ENCODE data around the gene TESMIN. TPM values are rescaled to one million over a fixed set of nuclear protein-coding genes. Genes with fewer than 3 reads are reported as not detected.
A peak's percentile ranks its signal among the peaks of the same experiment; 100 is the strongest.

TESMIN gene
- total RNA-seq, 1 experiment from 2014 or later = 24.8 TPM

DNA sequence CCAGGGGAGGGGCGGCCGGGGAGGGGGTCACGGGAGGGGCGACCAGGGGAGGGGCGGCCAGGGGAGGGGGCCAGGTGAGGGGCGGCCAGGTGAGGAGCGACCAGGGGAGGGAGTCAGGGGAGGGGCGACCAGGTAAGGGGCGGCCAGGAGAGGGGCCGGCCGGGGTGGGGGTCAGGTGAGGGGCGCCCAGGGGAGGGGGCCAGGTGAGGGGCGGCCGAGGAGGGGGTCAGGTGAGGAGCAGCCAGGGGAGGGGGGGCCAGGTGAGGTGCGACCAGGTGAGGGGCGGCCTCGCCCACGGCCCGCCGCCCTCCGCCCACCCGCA is 355 bp downstream of the TESMIN start:
- Histone ChIP-seq H3K79me2 (ENCODE audit: insufficient read depth, low read length) (no peaks in the 10 kb centered on the region), H3K9me3 (ENCODE audit: control insufficient read depth in 1 of 2, insufficient read depth in 1 of 2, low read depth in 1 of 2, low read length in 2 of 2) (no peaks in the 10 kb centered on the region), H3K27ac (ENCODE audit: low read depth, low read length) (peak overlapping the region; percentile 77; the same call in 1 of the 2 replicates), H4K20me1 (ENCODE audit: insufficient read depth) (no peaks in the 10 kb centered on the region), H3K9me2 (ENCODE audit: insufficient read depth) (no peaks in the 10 kb centered on the region), H3K36me3 (ENCODE audit: control insufficient read depth in 1 of 2, insufficient read depth in 2 of 2, low read length in 2 of 2) (peaks cover 0 to 11% of the 10 kb centered on the region in 2 experiments; a peak in 2 of 4 replicates), H3K4me3 (replicated peaks in 1 of 2; ENCODE audit: low read depth in 1 of 2, low read length in 2 of 2) (peak overlapping the region; percentile 37 to 58), H2AFZ (ENCODE audit: low read depth, low read length, poor library complexity, severe bottlenecking) (no peak overlapping the region), H3K4me2 (ENCODE audit: low read length) (peak overlapping the region; percentile 68), H3K9ac (ENCODE audit: low read length) (peak overlapping the region; percentile 78), H3K4me1 (ENCODE audit: control insufficient read depth in 1 of 2, insufficient read depth in 2 of 2, low read length in 2 of 2) (peaks cover 0 to 3% of the 10 kb centered on the region in 2 experiments; a peak in 1 of 4 replicates), H3K27me3 (ENCODE audit: insufficient read depth, low read length) (no peaks in the 10 kb centered on the region)
- intact Hi-C loops (cut with micrococcal nuclease) = no loop called here
- DNase-seq (ENCODE audit: low read depth, low spot score) = no peak
- ChIA-PET CTCF (no interaction called here), POLR2A (no interaction called here), RAD21 (ENCODE audit: low non-redundant PET in 1 of 2, low total read pairs in 2 of 2, uncharacterized antibody in 2 of 2, unreplicated experiment in 2 of 2) (no interaction called here)
- TF ChIP-seq, protein P1, sequence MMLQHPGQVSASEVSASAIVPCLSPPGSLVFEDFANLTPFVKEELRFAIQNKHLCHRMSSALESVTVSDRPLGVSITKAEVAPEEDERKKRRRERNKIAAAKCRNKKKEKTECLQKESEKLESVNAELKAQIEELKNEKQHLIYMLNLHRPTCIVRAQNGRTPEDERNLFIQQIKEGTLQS (IDR thresholded peaks at IDR 0.05) = no peak
- TF ChIP-seq ZFX (IDR thresholded peaks at IDR 0.05) = no peak
- TF ChIP-seq CEBPB (IDR thresholded peaks at IDR 0.05; ENCODE audit: low read depth) = no peak
- no peak for TF ChIP-seq TCF7L2 (IDR thresholded peaks at IDR 0.05; ENCODE audit: borderline replicate concordance, extremely low read depth, insufficient read depth, insufficient read length)
- no peak for TF ChIP-seq EZH2 (IDR thresholded peaks at IDR 0.05)
- TF ChIP-seq SP1 (IDR thresholded peaks at IDR 0.05; ENCODE audit: low read depth) = no peak
- TF ChIP-seq, protein P2, sequence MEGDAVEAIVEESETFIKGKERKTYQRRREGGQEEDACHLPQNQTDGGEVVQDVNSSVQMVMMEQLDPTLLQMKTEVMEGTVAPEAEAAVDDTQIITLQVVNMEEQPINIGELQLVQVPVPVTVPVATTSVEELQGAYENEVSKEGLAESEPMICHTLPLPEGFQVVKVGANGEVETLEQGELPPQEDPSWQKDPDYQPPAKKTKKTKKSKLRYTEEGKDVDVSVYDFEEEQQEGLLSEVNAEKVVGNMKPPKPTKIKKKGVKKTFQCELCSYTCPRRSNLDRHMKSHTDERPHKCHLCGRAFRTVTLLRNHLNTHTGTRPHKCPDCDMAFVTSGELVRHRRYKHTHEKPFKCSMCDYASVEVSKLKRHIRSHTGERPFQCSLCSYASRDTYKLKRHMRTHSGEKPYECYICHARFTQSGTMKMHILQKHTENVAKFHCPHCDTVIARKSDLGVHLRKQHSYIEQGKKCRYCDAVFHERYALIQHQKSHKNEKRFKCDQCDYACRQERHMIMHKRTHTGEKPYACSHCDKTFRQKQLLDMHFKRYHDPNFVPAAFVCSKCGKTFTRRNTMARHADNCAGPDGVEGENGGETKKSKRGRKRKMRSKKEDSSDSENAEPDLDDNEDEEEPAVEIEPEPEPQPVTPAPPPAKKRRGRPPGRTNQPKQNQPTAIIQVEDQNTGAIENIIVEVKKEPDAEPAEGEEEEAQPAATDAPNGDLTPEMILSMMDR (IDR thresholded peaks at IDR 0.05 in 2 of 3, conservative IDR thresholded peaks at IDR 0.05 in 1 of 3; ENCODE audit: borderline replicate concordance in 1 of 3, insufficient read depth in 1 of 3, low read depth in 2 of 3, low read length in 2 of 3) = no peak
- no peak for TF ChIP-seq YY1 (IDR thresholded peaks at IDR 0.05; ENCODE audit: extremely low read depth, insufficient replicate concordance, low read depth, low read length)
- no peak for TF ChIP-seq SIN3A (IDR thresholded peaks at IDR 0.05; ENCODE audit: low read depth)
- no peak for TF ChIP-seq ELF1 (IDR thresholded peaks at IDR 0.05; ENCODE audit: borderline replicate concordance, low read depth)
- no peak for TF ChIP-seq POLR2AphosphoS5 (IDR thresholded peaks at IDR 0.05; ENCODE audit: low read depth, low read length)
- TF ChIP-seq, protein P3, sequence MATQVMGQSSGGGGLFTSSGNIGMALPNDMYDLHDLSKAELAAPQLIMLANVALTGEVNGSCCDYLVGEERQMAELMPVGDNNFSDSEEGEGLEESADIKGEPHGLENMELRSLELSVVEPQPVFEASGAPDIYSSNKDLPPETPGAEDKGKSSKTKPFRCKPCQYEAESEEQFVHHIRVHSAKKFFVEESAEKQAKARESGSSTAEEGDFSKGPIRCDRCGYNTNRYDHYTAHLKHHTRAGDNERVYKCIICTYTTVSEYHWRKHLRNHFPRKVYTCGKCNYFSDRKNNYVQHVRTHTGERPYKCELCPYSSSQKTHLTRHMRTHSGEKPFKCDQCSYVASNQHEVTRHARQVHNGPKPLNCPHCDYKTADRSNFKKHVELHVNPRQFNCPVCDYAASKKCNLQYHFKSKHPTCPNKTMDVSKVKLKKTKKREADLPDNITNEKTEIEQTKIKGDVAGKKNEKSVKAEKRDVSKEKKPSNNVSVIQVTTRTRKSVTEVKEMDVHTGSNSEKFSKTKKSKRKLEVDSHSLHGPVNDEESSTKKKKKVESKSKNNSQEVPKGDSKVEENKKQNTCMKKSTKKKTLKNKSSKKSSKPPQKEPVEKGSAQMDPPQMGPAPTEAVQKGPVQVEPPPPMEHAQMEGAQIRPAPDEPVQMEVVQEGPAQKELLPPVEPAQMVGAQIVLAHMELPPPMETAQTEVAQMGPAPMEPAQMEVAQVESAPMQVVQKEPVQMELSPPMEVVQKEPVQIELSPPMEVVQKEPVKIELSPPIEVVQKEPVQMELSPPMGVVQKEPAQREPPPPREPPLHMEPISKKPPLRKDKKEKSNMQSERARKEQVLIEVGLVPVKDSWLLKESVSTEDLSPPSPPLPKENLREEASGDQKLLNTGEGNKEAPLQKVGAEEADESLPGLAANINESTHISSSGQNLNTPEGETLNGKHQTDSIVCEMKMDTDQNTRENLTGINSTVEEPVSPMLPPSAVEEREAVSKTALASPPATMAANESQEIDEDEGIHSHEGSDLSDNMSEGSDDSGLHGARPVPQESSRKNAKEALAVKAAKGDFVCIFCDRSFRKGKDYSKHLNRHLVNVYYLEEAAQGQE (IDR thresholded peaks at IDR 0.05; ENCODE audit: low read depth) = no peak
- no peak for TF ChIP-seq POLR2A (IDR thresholded peaks at IDR 0.05; ENCODE audit: borderline replicate concordance, extremely low read depth, insufficient read depth, insufficient read length)
- TF ChIP-seq EZH2phosphoT487 (IDR thresholded peaks at IDR 0.05; ENCODE audit: borderline replicate concordance) = no peak
- no peak for TF ChIP-seq FOSL1 (IDR thresholded peaks at IDR 0.05; ENCODE audit: low read depth)
- TF ChIP-seq ZNF274 (IDR thresholded peaks at IDR 0.05; ENCODE audit: low read depth, low read length) = no peak
- TF ChIP-seq EGR1 (IDR thresholded peaks at IDR 0.05; ENCODE audit: low read depth) = no peak
- TF ChIP-seq, protein P4, sequence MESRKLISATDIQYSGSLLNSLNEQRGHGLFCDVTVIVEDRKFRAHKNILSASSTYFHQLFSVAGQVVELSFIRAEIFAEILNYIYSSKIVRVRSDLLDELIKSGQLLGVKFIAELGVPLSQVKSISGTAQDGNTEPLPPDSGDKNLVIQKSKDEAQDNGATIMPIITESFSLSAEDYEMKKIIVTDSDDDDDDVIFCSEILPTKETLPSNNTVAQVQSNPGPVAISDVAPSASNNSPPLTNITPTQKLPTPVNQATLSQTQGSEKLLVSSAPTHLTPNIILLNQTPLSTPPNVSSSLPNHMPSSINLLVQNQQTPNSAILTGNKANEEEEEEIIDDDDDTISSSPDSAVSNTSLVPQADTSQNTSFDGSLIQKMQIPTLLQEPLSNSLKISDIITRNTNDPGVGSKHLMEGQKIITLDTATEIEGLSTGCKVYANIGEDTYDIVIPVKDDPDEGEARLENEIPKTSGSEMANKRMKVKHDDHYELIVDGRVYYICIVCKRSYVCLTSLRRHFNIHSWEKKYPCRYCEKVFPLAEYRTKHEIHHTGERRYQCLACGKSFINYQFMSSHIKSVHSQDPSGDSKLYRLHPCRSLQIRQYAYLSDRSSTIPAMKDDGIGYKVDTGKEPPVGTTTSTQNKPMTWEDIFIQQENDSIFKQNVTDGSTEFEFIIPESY (IDR thresholded peaks at IDR 0.05; ENCODE audit: extremely low read depth, insufficient replicate concordance, low read length) = no peak
- no TSS peak for BruUV-seq (replicated peaks)
- ATAC-seq = no peak
